Measurements from ENCODE around the gene WDR26. TPM values are rescaled to one million over a fixed set of nuclear protein-coding genes. Genes with fewer than 3 reads are reported as not detected.

WDR26 gene
- total RNA-seq, 1 donor from 2014 or later: 105 TPM

- H3K9me3 Mint-ChIP-seq (ENCODE audit: unreplicated experiment): peaks cover 8% of the 10 kb centered on the region
- no peaks in the 10 kb centered on the region for H3K79me2 ChIP-seq (ENCODE audit: insufficient read depth, low read length)
- no peaks in the 10 kb centered on the region for H3K36me3 ChIP-seq (ENCODE audit: insufficient read depth, low read length)
- H3K4me1 ChIP-seq (ENCODE audit: insufficient read depth, low read length): peaks cover 4% of the 10 kb centered on the region
- DNase-seq (ENCODE audit: low read depth) (no peak), FAIRE-seq (no peak)
- H3K4me2 ChIP-seq (ENCODE audit: low read length): no peak overlapping the region
- H3K4me1 Mint-ChIP-seq (ENCODE audit: low read depth, unreplicated experiment): no peaks in the 10 kb centered on the region
- H3K36me3 Mint-ChIP-seq (ENCODE audit: low read depth, unreplicated experiment): no peaks in the 10 kb centered on the region
- no peak overlapping the region for H2AFZ ChIP-seq (ENCODE audit: low read depth, low read length)
- H3K27me3 Mint-ChIP-seq (ENCODE audit: low read depth, unreplicated experiment): no peaks in the 10 kb centered on the region
- no peak overlapping the region for H3K4me3 Mint-ChIP-seq (ENCODE audit: unreplicated experiment)
- H3K4me3 ChIP-seq (ENCODE audit: insufficient read depth, low read depth, low read length): no peak overlapping the region
- H3K9me3 ChIP-seq (ENCODE audit: insufficient read depth, low read depth, low read length): peaks cover 6% of the 10 kb centered on the region
- TF ChIP-seq, protein P1, sequence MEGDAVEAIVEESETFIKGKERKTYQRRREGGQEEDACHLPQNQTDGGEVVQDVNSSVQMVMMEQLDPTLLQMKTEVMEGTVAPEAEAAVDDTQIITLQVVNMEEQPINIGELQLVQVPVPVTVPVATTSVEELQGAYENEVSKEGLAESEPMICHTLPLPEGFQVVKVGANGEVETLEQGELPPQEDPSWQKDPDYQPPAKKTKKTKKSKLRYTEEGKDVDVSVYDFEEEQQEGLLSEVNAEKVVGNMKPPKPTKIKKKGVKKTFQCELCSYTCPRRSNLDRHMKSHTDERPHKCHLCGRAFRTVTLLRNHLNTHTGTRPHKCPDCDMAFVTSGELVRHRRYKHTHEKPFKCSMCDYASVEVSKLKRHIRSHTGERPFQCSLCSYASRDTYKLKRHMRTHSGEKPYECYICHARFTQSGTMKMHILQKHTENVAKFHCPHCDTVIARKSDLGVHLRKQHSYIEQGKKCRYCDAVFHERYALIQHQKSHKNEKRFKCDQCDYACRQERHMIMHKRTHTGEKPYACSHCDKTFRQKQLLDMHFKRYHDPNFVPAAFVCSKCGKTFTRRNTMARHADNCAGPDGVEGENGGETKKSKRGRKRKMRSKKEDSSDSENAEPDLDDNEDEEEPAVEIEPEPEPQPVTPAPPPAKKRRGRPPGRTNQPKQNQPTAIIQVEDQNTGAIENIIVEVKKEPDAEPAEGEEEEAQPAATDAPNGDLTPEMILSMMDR (IDR thresholded peaks at IDR 0.05; ENCODE audit: insufficient read depth, low read depth, low read length): no peak
- no peak for TF ChIP-seq EZH2 (IDR thresholded peaks at IDR 0.05; ENCODE audit: insufficient read depth, low read length)
- no peaks in the 10 kb centered on the region for H4K20me1 ChIP-seq (ENCODE audit: insufficient read depth, low read length)
- H3K27ac ChIP-seq (ENCODE audit: low read depth, low read length): no peak overlapping the region
- no peak overlapping the region for H3K27ac Mint-ChIP-seq (ENCODE audit: unreplicated experiment)
- no peaks in the 10 kb centered on the region for H3K27me3 ChIP-seq (ENCODE audit: insufficient read depth, low read length)
- no peak overlapping the region for H3K9ac ChIP-seq (ENCODE audit: low read length)
These were observed 95.1 kb downstream of the WDR26 start for GRCh38 chr1:224339442-224340033.

- FAIRE-seq (no peak), DNase-seq (ENCODE audit: low read depth) (no peak)
- Histone ChIP-seq H4K20me1 (ENCODE audit: insufficient read depth, low read length) (no peaks in the 10 kb centered on the region), H3K9me3 (ENCODE audit: insufficient read depth, low read depth, low read length) (no peaks in the 10 kb centered on the region), H3K27me3 (ENCODE audit: insufficient read depth, low read length) (no peaks in the 10 kb centered on the region), H3K36me3 (ENCODE audit: insufficient read depth, low read length) (no peaks in the 10 kb centered on the region), H3K4me1 (ENCODE audit: insufficient read depth, low read length) (peaks cover 10% of the 10 kb centered on the region), H3K9ac (ENCODE audit: low read length) (no peak overlapping the region), H3K79me2 (ENCODE audit: insufficient read depth, low read length) (no peaks in the 10 kb centered on the region), H3K4me3 (ENCODE audit: insufficient read depth, low read depth, low read length) (no peak overlapping the region), H3K4me2 (ENCODE audit: low read length) (no peak overlapping the region), H3K27ac (ENCODE audit: low read depth, low read length) (no peak overlapping the region), H2AFZ (ENCODE audit: low read depth, low read length) (no peak overlapping the region)
- Mint-ChIP-seq H3K36me3 (ENCODE audit: low read depth, unreplicated experiment) (no peaks in the 10 kb centered on the region), H3K4me3 (ENCODE audit: unreplicated experiment) (no peak overlapping the region), H3K27me3 (ENCODE audit: low read depth, unreplicated experiment) (no peaks in the 10 kb centered on the region), H3K4me1 (ENCODE audit: low read depth, unreplicated experiment) (peaks cover 5% of the 10 kb centered on the region), H3K9me3 (ENCODE audit: unreplicated experiment) (peaks cover 4% of the 10 kb centered on the region), H3K27ac (ENCODE audit: unreplicated experiment) (no peak overlapping the region)
- TF ChIP-seq EZH2 (IDR thresholded peaks at IDR 0.05; ENCODE audit: insufficient read depth, low read length): no peak
- TF ChIP-seq, protein P1 (IDR thresholded peaks at IDR 0.05; ENCODE audit: insufficient read depth, low read depth, low read length): no peak
These were observed 96.3 kb downstream of the WDR26 start for GRCh38 chr1:224338150-224338838.

Small RNAs within 50 kb of the gene (microRNA-seq; reads per million reads assigned to microRNA genes)
- gene MIR4742: 4.7 reads per million, percentile 19 among the genes with 10 or more reads in this experiment

Other genes starting within 250 kb of the WDR26 start
- gene NVL, start 104.6 kb downstream of the WDR26 start, total RNA-seq: 30.6 and 36.2 TPM in 2 replicates
- gene CNIH4, start 77.9 kb downstream of the WDR26 start, total RNA-seq: 65.8 and 68.0 TPM in 2 replicates
- gene CNIH3, start 181.5 kb upstream of the WDR26 start, total RNA-seq: 7.7 and 8.5 TPM in 2 replicates